DND-41 (cell line): Measurements from ENCODE around the gene RSAD2.

ENCODE experiments used
- ATAC-seq: fragments of 200-7000 bp; cut with Tn5 transposase; 3 replicates; pipeline ENCODE4 v1.9.1; 2021; ENCODE audit warnings: low read depth; ENCODE audit not compliant: insufficient read depth
- DNase-seq: peaks from one replicate; pipeline ENCODE4 v3.0.0-alpha.2; 2020
- H2AFZ ChIP-seq: 2 replicates; pipeline ENCODE4 v1.6.0; 2012; ENCODE audit warnings: low read depth, low read length
- H3K27ac ChIP-seq: 2 replicates; pipeline ENCODE4 v1.5.1; 2012; ENCODE audit warnings: low read length, inconsistent platforms
- H3K27me3 ChIP-seq: fragments of 200-600 bp; sonication (generic); 2 replicates; pipeline ENCODE4 v1.6.0; 2012; ENCODE audit warnings: low read length, mild to moderate bottlenecking, inconsistent platforms; ENCODE audit not compliant: insufficient read depth, poor library complexity
- H3K36me3 ChIP-seq: 2 replicates; pipeline ENCODE4 v1.5.1; 2012; ENCODE audit warnings: low read length, inconsistent platforms; ENCODE audit not compliant: insufficient read depth
- H3K4me1 ChIP-seq: 2 replicates; pipeline ENCODE4 v1.5.1; 2012; ENCODE audit warnings: mild to moderate bottlenecking, low read length; ENCODE audit not compliant: insufficient read depth
- H3K4me2 ChIP-seq: 2 replicates; pipeline ENCODE4 v1.6.0; 2012; ENCODE audit warnings: mild to moderate bottlenecking, moderate library complexity, low read length, inconsistent platforms; ENCODE audit not compliant: insufficient read depth
- H3K4me3 ChIP-seq, 2 experiments: fragments of 200-600 bp in 1 of 2; shearing (Covaris generic) in 1 of 2; 2 replicates each; pipeline ENCODE4 v1.5.1; 2012 to 2016; ENCODE audit warnings: inconsistent platforms in 2 of 2, low read length in 2 of 2, mild to moderate bottlenecking in 2 of 2, low read depth in 1 of 2, moderate library complexity in 1 of 2
- H3K79me2 ChIP-seq: 2 replicates; pipeline ENCODE4 v1.6.0; 2012; ENCODE audit warnings: low read length, inconsistent platforms; ENCODE audit not compliant: insufficient read depth
- H3K9ac ChIP-seq: 2 replicates; pipeline ENCODE4 v1.6.0; 2012; ENCODE audit warnings: low read depth, mild to moderate bottlenecking, inconsistent platforms, low read length, moderate library complexity
- H3K9me3 ChIP-seq: 2 replicates; pipeline ENCODE4 v1.5.1; 2012; ENCODE audit warnings: low read length, moderate library complexity, mild to moderate bottlenecking, inconsistent platforms; ENCODE audit not compliant: insufficient read depth, severe bottlenecking
- H4K20me1 ChIP-seq: 2 replicates; pipeline ENCODE4 v1.6.0; 2012; ENCODE audit warnings: low read length; ENCODE audit not compliant: insufficient read depth
- CTCF ChIP-seq: IDR thresholded peaks from 2 replicates; pipeline ENCODE4 v1.5.1; 2012; ENCODE audit warnings: borderline replicate concordance, low read length, moderate library complexity, mild to moderate bottlenecking; ENCODE audit not compliant: poor library complexity, severe bottlenecking; ENCODE audit errors: extremely low read depth
- EZH2 ChIP-seq: IDR thresholded peaks from 3 replicates; pipeline ENCODE4 v1.6.1; 2012; ENCODE audit warnings: borderline replicate concordance, low read depth, mild to moderate bottlenecking, moderate library complexity, low read length, inconsistent platforms; ENCODE audit not compliant: severe bottlenecking

RSAD2 gene

DNA sequence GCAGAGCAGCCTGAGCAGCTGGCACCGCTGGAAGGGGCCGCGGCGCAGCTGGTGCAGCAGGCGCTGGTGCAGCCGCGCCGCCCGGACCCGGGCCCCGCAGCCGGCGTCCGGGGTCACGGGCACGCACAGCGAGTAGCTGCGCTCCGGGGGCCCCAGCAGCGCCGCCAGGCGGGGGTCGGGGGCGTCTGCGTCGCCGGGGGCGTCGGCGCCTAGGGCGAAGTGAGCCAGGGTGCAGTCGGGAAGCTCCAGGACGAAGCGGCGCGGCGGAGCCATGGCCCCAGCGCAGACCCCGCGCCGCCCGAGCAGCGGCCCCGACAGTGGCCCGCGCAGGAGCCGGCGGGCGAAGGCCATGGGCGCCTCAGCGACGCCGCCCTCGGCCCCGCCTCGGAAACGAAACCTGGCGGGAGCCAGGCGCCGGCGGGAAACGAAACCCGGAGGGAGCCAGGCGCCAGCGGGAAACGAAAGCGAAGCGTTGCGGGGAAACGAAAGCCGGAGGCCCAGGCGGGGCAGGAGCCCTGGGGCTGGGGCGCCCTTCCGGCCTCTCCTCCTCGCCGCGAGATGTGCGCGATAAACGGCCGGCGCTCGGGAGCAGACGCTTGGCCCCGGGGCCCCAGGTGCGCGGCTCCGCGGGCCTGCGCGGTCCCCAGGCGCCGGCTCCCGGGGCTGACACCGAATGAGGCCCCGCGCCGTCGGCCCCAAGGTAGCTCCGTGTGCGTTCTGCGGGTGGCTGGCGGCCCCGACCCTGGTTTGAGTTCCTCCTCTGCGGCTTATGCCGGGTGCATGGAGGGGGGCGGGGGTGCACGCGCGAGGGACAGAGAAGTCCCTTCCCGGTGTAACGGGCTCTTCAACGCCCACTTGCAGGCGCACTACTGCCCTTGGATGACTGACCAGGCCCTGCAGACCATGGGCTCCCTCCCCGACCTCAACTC is 12.0 kb upstream of the RSAD2 start, which contains the start of gene CMPK2:
CMPK2 (minus strand) TSS at position 562 of the 929 bp plus-strand sequence; CDS start at position 351, 211 bp downstream.
- H3K36me3 ChIP-seq: peaks cover 33% of the 10 kb centered on the region
- TF ChIP-seq CTCF (peak; percentile 62), EZH2 (no peak)
- H3K4me1 ChIP-seq: peaks cover 53% of the 10 kb centered on the region
- peak; percentile 90 for DNase-seq
- H3K79me2 ChIP-seq: peaks cover 57% of the 10 kb centered on the region
- H3K27ac ChIP-seq: peak within 1 kb of the TSS; percentile 92
- peak within 1 kb of the TSS; percentile 75 for H2AFZ ChIP-seq
- H3K4me2 ChIP-seq: peak within 1 kb of the TSS; percentile 89
- peak within 1 kb of the TSS; percentile 84 for H3K9ac ChIP-seq
- peak; percentile 79 for ATAC-seq
- H3K27me3 ChIP-seq: no peaks in the 10 kb centered on the region
- H3K4me3 ChIP-seq: peak within 1 kb of the TSS; percentile 64 to 81
- H3K9me3 ChIP-seq: peaks cover 13% of the 10 kb centered on the region
- H4K20me1 ChIP-seq: no peaks in the 10 kb centered on the region

GRCh38 chr2:6866275-6866671 is 11.3 kb upstream of the RSAD2 start:
- DNase-seq: peak; percentile 63
- peak overlapping the region; percentile 92 for H3K27ac ChIP-seq
- H3K36me3 ChIP-seq: peaks cover 27% of the 10 kb centered on the region
- H3K9me3 ChIP-seq: peaks cover 7% of the 10 kb centered on the region
- H3K79me2 ChIP-seq: peaks cover 50% of the 10 kb centered on the region
- peaks cover 53% of the 10 kb centered on the region for H3K4me1 ChIP-seq
- H3K27me3 ChIP-seq: no peaks in the 10 kb centered on the region
- peak overlapping the region; percentile 64 to 81 for H3K4me3 ChIP-seq
- peak; percentile 44 for ATAC-seq
- no peak for TF ChIP-seq EZH2
- peak; percentile 90 for TF ChIP-seq CTCF
- peak overlapping the region; percentile 89 for H3K4me2 ChIP-seq
- peak overlapping the region; percentile 84 for H3K9ac ChIP-seq
- no peaks in the 10 kb centered on the region for H4K20me1 ChIP-seq
- H2AFZ ChIP-seq: peak overlapping the region; percentile 75

GRCh38 chr2:6866982-6867381 is 10.6 kb upstream of the RSAD2 start:
- peaks cover 20% of the 10 kb centered on the region for H3K36me3 ChIP-seq
- TF ChIP-seq CTCF: no peak
- TF ChIP-seq EZH2: no peak
- H2AFZ ChIP-seq: no peak overlapping the region
- no peak for DNase-seq
- peaks cover 49% of the 10 kb centered on the region for H3K4me1 ChIP-seq
- H3K79me2 ChIP-seq: peaks cover 43% of the 10 kb centered on the region
- H4K20me1 ChIP-seq: no peaks in the 10 kb centered on the region
- H3K4me2 ChIP-seq: peak overlapping the region; percentile 89
- H3K27me3 ChIP-seq: no peaks in the 10 kb centered on the region
- ATAC-seq: no peak
- peaks cover under 1% of the 10 kb centered on the region for H3K9me3 ChIP-seq
- H3K9ac ChIP-seq: peak overlapping the region; percentile 84; the same call in 1 of the 2 replicates
- no peak overlapping the region for H3K4me3 ChIP-seq
- peak overlapping the region; percentile 13 for H3K27ac ChIP-seq
